Small intestine (tissue), 7 donors: ENCODE measurements around the gene DHX57. TPM values are rescaled to one million over a fixed set of nuclear protein-coding genes. Genes with fewer than 3 reads are reported as not detected.
A peak's percentile ranks its signal among the peaks of the same experiment; 100 is the strongest.
"Not testable (repeated sequence)": the region's sequence is repeated elsewhere in the genome, so short reads cannot be mapped to it uniquely, and the experiment has no call there.

Experiments
- DNase-seq, 2 donors: peaks; one replicate each; pipeline versions ENCODE4 v3.0.0 to v3.0.0-alpha.2; 2013
- FAIRE-seq: peaks from 2 replicates; lab custom pipeline; 2012; peaks lifted over from hg19 to GRCh38; lab: Jason Lieb, UNC
- H3K27ac ChIP-seq, 3 donors: one replicate each; pipeline ENCODE4 v1.5.1; 2013; ENCODE audit warnings: low read length in 2 of 3, mild to moderate bottlenecking in 2 of 3, control low read depth in 1 of 3, inconsistent platforms in 1 of 3, low read depth in 1 of 3, moderate library complexity in 1 of 3
- H3K27me3 ChIP-seq, 3 donors: one replicate each; pipeline ENCODE4 v1.6.1; 2013; ENCODE audit warnings: low read length in 3 of 3, inconsistent platforms in 1 of 3; ENCODE audit not compliant: control insufficient read depth in 3 of 3, insufficient read depth in 3 of 3
- H3K36me3 ChIP-seq, 3 donors: one replicate each; pipeline ENCODE4 v1.6.1; 2013; ENCODE audit warnings: low read length in 3 of 3, inconsistent platforms in 1 of 3, low read depth in 1 of 3, mild to moderate bottlenecking in 1 of 3, moderate library complexity in 1 of 3; ENCODE audit not compliant: control insufficient read depth in 3 of 3, insufficient read depth in 2 of 3
- H3K4me1 ChIP-seq, 3 donors: one replicate each; pipeline ENCODE4 v1.6.1; 2013; ENCODE audit warnings: low read length in 2 of 3, inconsistent platforms in 1 of 3, low read depth in 1 of 3, mild to moderate bottlenecking in 1 of 3, moderate library complexity in 1 of 3; ENCODE audit not compliant: control insufficient read depth in 3 of 3, insufficient read depth in 2 of 3
- H3K4me3 ChIP-seq, 3 donors: one replicate each; pipeline ENCODE4 v1.5.1; 2013; ENCODE audit warnings: low read length in 3 of 3, control low read depth in 1 of 3, inconsistent platforms in 1 of 3, low read depth in 1 of 3, mild to moderate bottlenecking in 1 of 3, moderate library complexity in 1 of 3
- H3K9me3 ChIP-seq, 2 donors: one replicate each; pipeline ENCODE4 v1.6.1; 2013; ENCODE audit warnings: low read depth in 1 of 2, low read length in 1 of 2; ENCODE audit not compliant: control insufficient read depth in 2 of 2, insufficient read depth in 1 of 2
- WGBS, 3 donors: extraction: QIAGEN DNeasy Blood & Tissue Kit; methylation state at CpG; one replicate each; pipeline ENCODE4 v1.1.7; 2013; 5-methylcytosine and 5-hydroxymethylcytosine counted together
- polyA plus RNA-seq, 4 donors: library from polyadenylated mRNA; stranded (reverse) in 3 of 4; unstranded in 1 of 4; fragments of 200-250 nt in 3 of 4; fragments of 120-200 nt in 1 of 4; gene quantifications; one replicate each; pipeline versions ENCODE4 v1.2.1 to v1.2.3, GENCODE V29; 2013
- donor health status: healthy with polysubstance abuse.
- donor health status: control.
- donor health status: control.
- donor health status: Bipolar disorder and iron deficiency.
- donor health status: healthy.

Gene DHX57
- polyA plus RNA-seq, 4 donors: 2.4 to 13.6 (median 5.8) TPM

DNA sequence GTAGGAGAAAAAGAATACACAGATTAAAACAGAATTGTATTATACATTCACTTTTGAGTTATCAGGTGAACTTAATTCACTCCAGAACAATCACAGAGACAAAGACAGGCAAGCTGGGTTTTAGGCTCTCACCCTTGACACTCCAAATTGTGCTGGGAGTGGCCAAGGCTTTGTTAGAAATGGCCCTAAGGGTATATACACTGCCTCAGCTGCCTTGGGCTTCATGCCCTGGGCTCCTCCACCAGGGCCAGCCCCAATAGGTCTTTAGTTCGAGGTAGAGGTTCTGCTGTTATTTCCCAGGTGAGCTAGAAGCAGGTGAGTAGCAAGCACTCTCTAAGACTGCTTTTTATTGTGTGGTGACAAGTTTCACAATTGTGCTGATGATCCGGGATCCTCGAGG lies 77.8 kb downstream of the DHX57 start:
- Histone ChIP-seq H3K27ac (no peak overlapping the region), H3K9me3 (no peaks in the 10 kb centered on the region), H3K4me1 (peaks cover 0 to 20% (median 0%) of the 10 kb centered on the region in 3 donors), H3K27me3 (no peaks in the 10 kb centered on the region), H3K36me3 (peaks cover 0 to 11% (median 0%) of the 10 kb centered on the region in 3 donors), H3K4me3 (no peak overlapping the region)
- FAIRE-seq (no peak), DNase-seq (no peak)
- 54 to 90% (median 67%) methylated on average over 3 of the region's 3 CpGs for WGBS, 3 donors

DNA sequence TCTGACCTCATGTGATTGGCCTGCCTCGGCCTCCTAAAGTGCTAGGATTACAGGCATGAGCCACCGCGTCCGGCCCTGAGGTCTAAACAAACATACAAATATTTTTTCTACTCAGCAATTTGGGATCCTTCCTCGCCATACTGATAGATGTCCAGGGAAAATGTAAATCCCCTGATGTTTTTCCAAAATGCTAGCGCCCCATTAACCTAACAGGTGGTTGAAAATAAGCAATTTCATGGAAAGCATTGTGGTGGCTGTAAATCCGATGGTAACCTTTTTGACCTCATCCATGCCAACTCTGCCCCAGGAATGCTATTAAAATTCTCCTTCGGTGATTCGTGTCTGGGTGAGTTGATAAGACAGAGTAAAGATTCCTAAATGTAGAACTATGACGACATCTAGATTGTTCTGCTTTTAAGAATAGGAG lies 78.5 kb downstream of the DHX57 start:
- WGBS, 3 donors: 77 to 87% (median 78%) methylated on average over 10 of the region's 10 CpGs
- FAIRE-seq: no peak
- Histone ChIP-seq H3K4me1 (peaks cover 0 to 27% (median 4%) of the 10 kb centered on the region in 3 donors), H3K4me3 (no peak overlapping the region), H3K36me3 (peaks cover 0 to 7% (median 0%) of the 10 kb centered on the region in 3 donors), H3K27me3 (no peaks in the 10 kb centered on the region), H3K27ac (no peak overlapping the region), H3K9me3 (no peaks in the 10 kb centered on the region)
- DNase-seq: no peak

DNA sequence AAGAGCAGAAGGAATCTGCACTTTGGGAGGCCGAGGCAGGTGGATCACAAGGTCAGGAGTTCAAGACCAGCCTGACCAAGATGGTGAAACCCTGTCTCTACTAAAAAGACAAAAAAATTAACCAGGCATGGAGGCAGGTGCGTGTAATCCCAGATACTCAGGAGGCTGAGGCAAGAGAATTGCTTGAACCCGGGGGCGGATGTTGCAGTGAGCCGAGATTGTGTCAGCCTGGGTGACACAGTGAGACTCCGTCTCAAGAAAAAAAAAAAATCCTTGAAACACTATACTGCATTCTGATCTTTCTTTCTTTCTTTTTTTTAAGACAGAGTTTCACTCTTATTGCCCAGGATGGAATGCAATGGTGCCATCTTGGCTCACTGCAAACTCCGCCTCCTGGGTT lies 80.7 kb downstream of the DHX57 start:
- H3K4me3 ChIP-seq, H3K9me3 ChIP-seq, DNase-seq, FAIRE-seq, H3K27ac ChIP-seq, H3K36me3 ChIP-seq, H3K27me3 ChIP-seq: not testable (repeated sequence)
- peaks cover 0 to 37% (median 4%) of the 10 kb centered on the region in 3 donors for H3K4me1 ChIP-seq
- 66 to 86% (median 68%) methylated on average over 7 of the region's 7 CpGs for WGBS, 3 donors

DNA sequence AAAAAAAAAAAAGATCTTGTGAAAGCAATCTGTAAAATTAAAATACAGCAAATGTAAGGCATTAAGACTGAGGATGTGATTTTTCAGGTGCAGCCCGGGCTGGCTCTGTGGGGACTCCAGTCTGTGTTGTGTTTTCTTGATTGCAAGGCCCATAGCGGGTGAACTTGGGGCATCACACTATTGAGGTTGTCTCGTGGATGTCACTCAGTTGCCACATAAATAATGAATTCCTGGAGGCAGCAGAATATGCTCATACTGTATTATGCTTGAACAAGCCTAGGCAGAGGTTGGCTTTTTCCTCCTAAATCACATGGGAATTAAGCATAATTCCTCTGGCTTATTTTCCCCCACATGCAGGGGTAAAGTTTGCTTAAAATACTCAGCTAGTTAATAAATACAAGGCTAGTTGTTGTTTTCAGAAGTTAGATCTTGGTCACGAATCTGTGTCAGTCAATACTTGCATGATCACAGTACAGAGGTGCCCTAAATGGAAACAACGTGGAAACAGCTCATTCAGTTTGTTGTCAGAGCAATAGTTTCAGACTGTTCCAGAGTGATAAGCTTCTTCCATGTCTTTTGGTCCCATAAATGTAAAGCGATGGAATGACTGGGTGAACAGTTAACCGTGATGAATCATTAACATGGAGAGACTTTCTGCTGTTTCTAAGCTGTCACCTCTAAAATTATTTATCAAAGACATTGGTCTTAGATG lies 81.3 kb downstream of the DHX57 start:
- Histone ChIP-seq H3K27ac (peak overlapping the region; percentile 2 to 57 (median 55)), H3K36me3 (peaks cover 0 to 6% (median 0%) of the 10 kb centered on the region in 3 donors), H3K4me1 (peaks cover 0 to 39% (median 4%) of the 10 kb centered on the region in 3 donors), H3K4me3 (no peak overlapping the region), H3K9me3 (peaks cover 0 to 2% of the 10 kb centered on the region in 2 donors), H3K27me3 (no peaks in the 10 kb centered on the region)
- DNase-seq (peak; percentile 78 to 91), FAIRE-seq (no peak)
- WGBS, 3 donors: 16 to 66% (median 37%) methylated on average over 7 of the region's 7 CpGs

DNA sequence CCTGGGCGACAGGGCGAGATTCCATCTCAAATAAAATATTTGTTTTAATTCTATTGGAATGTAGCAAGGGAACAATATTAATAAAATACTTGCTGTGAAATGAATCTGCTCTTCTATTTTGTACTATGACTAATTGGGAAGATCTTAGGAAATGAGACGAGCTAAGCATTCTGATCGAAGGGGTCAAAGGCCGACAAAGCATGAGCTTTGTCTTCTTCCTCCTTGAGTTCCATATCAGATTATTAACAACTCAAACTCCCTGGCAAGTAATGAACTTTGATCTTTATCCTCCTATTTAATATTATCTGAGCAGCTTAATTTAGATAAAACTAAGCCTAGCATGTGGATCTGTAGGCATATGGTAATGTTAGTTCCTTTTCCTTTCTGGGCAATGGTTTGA lies 82.2 kb downstream of the DHX57 start:
- peak overlapping the region in 2 of 3 donors; percentile 57 to 90 for H3K27ac ChIP-seq
- 17 to 69% (median 40%) methylated on average over 5 of the region's 5 CpGs for WGBS, 3 donors
- DNase-seq (peak; percentile 84 to 99), FAIRE-seq (no peak)
- H3K9me3 ChIP-seq: peaks cover 0 to 8% of the 10 kb centered on the region in 2 donors
- no peak overlapping the region for H3K4me3 ChIP-seq
- peaks cover 0 to 39% (median 4%) of the 10 kb centered on the region in 3 donors for H3K4me1 ChIP-seq
- no peaks in the 10 kb centered on the region for H3K27me3 ChIP-seq
- peaks cover 0 to 6% (median 0%) of the 10 kb centered on the region in 3 donors for H3K36me3 ChIP-seq

DNA sequence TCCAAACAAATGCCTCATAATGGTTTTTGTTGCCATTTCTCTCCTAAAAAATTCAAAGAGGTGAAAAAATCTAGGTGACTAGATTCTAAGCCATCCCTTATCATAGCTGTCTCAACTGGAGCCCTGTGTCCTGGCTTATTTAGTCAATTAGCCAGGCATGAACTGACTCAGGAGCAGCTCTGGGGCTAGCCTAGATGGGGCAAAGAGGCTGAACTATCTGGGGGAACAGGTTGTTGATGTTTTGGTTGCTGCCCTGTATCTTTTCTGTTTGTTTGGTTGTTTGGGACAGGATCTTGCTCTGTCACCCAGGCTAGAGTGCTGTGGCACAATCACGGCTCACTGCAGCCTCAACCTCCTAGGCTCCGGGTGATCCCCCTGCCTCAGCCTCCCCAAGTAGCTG lies 83.0 kb downstream of the DHX57 start:
- DNase-seq (no peak), FAIRE-seq (no peak)
- Histone ChIP-seq H3K36me3 (peaks cover 0 to 3% (median 0%) of the 10 kb centered on the region in 3 donors), H3K27me3 (no peaks in the 10 kb centered on the region), H3K4me3 (no peak overlapping the region), H3K4me1 (peaks cover 0 to 39% (median 4%) of the 10 kb centered on the region in 3 donors), H3K9me3 (peaks cover 0 to 8% of the 10 kb centered on the region in 2 donors), H3K27ac (peak overlapping the region; percentile 52 to 90 (median 57))
- WGBS, 3 donors: 39 to 43% (median 42%) methylated on average over 2 of the region's 2 CpGs

DNA sequence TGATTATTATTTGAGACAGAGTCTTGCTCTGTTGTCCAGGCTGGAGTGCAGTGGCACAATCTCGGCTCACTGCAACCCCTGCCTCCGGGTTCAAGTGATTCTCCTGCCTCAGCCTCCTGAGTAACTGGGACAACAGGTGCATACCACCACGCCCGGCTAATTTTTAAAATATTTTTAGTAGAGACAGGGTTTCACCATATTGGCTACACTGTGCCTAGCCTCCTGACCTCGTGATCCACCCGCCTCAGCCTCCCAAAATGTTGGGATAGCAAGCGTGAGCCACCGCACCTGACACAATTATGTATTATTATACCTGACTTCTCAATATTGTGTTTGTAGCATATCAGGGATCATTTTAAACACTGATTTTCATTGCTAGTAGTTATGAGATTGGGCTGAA lies 83.4 kb downstream of the DHX57 start:
- WGBS, 3 donors: 87 to 93% (median 89%) methylated on average over 8 of the region's 8 CpGs
- Histone ChIP-seq H3K27ac (peak overlapping the region in 1 of 3 donors; percentile 90), H3K4me1 (peaks cover 0 to 38% (median 4%) of the 10 kb centered on the region in 3 donors)
- FAIRE-seq, DNase-seq, H3K36me3 ChIP-seq, H3K9me3 ChIP-seq, H3K4me3 ChIP-seq, H3K27me3 ChIP-seq: not testable (repeated sequence)

- FAIRE-seq: no peak
- 74 to 86% (median 84%) methylated on average over 1 of the region's 1 CpG for WGBS, 3 donors
- no peak overlapping the region for H3K27ac ChIP-seq
These were observed 84.0 kb downstream of the DHX57 start for GRCh38 chr2:38791744-38792143.

More at GRCh38 chr2:38791744-38792143, 84.0 kb downstream of the DHX57 start:
- DNase-seq: no peak
- peaks cover 0 to 33% (median 4%) of the 10 kb centered on the region in 3 donors for H3K4me1 ChIP-seq
- H3K9me3 ChIP-seq: peaks cover 0 to 8% of the 10 kb centered on the region in 2 donors
- no peak overlapping the region for H3K4me3 ChIP-seq
- no peaks in the 10 kb centered on the region for H3K27me3 ChIP-seq
- H3K36me3 ChIP-seq: no peaks in the 10 kb centered on the region
